ENCODE measurements around the gene GUCY1A1. TPM values are rescaled to one million over a fixed set of nuclear protein-coding genes. Genes with fewer than 3 reads are reported as not detected.
"Not testable (repeated sequence)": the region's sequence is repeated elsewhere in the genome, so short reads cannot be mapped to it uniquely, and the experiment has no call there.

The GUCY1A1 gene
- total RNA-seq, 1 experiment from 2014 or later: 0.17 TPM

DNA sequence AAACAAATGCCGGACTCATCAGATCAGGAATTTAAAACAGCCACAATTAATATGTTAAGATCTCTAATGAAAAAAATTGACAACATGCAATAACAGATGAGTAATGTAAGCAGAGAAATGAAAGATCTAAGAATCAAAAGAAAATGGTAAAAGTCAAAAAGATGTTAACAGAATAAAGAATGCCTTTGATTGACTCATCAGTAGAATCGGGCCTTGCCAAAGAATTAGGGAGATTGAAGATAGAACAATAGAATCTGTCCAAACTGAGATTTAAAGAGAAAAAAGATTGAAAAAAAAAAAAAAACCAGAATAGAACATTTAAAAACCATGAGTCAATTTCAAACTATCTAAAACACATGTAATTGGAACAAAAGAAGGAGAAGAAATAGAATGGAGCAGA is 25.9 kb upstream of the GUCY1A1 start:
- DNase-seq: no peak
- no peaks in the 10 kb centered on the region for H3K9me3 ChIP-seq (ENCODE audit: insufficient read depth, low read depth)
- BruUV-seq (replicated peaks): no TSS peak
- H3K4me3 ChIP-seq: no peak overlapping the region
- H3K27me3 ChIP-seq (ENCODE audit: insufficient read depth, low read depth): no peaks in the 10 kb centered on the region
- no peak overlapping the region for H2AFZ ChIP-seq
- CTCF ChIA-PET: interaction anchor here (0.6 kb wide), 1 partner anchor 40 kb away, joined by 3 read pairs; no protein-coding TSS in a partner anchor
- H3K36me3 ChIP-seq (ENCODE audit: low read depth): no peaks in the 10 kb centered on the region
- H4K20me1 ChIP-seq (ENCODE audit: insufficient read depth): no peaks in the 10 kb centered on the region
- H3K9me2 ChIP-seq (ENCODE audit: insufficient read depth): no peaks in the 10 kb centered on the region
- POLR2A ChIA-PET (ENCODE audit: unreplicated experiment): no interaction called here
- H3K4me1 ChIP-seq (replicated peaks; ENCODE audit: insufficient read depth): no peaks in the 10 kb centered on the region
- H3K79me2 ChIP-seq (ENCODE audit: low read depth): no peaks in the 10 kb centered on the region
- H3F3A ChIP-seq (ENCODE audit: insufficient read depth, low read depth): no peaks in the 10 kb centered on the region
- no peak overlapping the region for H3K4me2 ChIP-seq
- H3K27ac ChIP-seq: no peak overlapping the region
- TF ChIP-seq EZH2 (IDR thresholded peaks at IDR 0.05; ENCODE audit: low read depth): no peak
- TF ChIP-seq, protein P1, sequence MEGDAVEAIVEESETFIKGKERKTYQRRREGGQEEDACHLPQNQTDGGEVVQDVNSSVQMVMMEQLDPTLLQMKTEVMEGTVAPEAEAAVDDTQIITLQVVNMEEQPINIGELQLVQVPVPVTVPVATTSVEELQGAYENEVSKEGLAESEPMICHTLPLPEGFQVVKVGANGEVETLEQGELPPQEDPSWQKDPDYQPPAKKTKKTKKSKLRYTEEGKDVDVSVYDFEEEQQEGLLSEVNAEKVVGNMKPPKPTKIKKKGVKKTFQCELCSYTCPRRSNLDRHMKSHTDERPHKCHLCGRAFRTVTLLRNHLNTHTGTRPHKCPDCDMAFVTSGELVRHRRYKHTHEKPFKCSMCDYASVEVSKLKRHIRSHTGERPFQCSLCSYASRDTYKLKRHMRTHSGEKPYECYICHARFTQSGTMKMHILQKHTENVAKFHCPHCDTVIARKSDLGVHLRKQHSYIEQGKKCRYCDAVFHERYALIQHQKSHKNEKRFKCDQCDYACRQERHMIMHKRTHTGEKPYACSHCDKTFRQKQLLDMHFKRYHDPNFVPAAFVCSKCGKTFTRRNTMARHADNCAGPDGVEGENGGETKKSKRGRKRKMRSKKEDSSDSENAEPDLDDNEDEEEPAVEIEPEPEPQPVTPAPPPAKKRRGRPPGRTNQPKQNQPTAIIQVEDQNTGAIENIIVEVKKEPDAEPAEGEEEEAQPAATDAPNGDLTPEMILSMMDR (conservative IDR thresholded peaks at IDR 0.05): no peak
- intact Hi-C loops (cut with micrococcal nuclease; ENCODE audit: unreplicated experiment): no loop called here

DNA sequence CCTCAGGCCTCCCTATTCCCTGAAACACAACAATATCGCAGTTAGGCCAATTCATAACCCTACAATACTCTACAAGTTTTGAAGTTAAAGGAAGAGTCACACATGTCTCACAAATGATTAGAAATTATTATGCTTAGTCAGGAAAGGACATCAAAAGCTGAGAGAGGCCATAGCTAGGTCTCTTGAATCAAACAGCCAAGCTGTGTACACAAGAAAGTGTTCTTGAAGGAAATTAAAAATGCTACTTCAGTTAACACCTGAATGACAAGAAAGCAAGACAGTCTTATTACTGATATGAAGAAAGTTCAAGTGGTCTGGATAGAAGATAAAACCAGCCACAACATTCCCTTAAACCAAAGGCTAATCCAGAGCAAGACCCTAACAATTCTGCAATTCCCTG is 23.6 kb upstream of the GUCY1A1 start:
- no peak overlapping the region for H2AFZ ChIP-seq
- no peaks in the 10 kb centered on the region for H4K20me1 ChIP-seq (ENCODE audit: insufficient read depth)
- no peak for DNase-seq
- no peak overlapping the region for H3K4me3 ChIP-seq
- no peak overlapping the region for H3K4me2 ChIP-seq
- H3K27me3 ChIP-seq (ENCODE audit: insufficient read depth, low read depth): no peaks in the 10 kb centered on the region
- TF ChIP-seq, protein P1 (conservative IDR thresholded peaks at IDR 0.05): no peak
- TF ChIP-seq EZH2 (IDR thresholded peaks at IDR 0.05; ENCODE audit: low read depth): no peak
- no peak overlapping the region for H3K27ac ChIP-seq
- no peaks in the 10 kb centered on the region for H3F3A ChIP-seq (ENCODE audit: insufficient read depth, low read depth)
- no TSS peak for BruUV-seq (replicated peaks)
- ChIA-PET CTCF (no interaction called here), POLR2A (ENCODE audit: unreplicated experiment) (no interaction called here)
- no peaks in the 10 kb centered on the region for H3K79me2 ChIP-seq (ENCODE audit: low read depth)
- H3K9me3 ChIP-seq (ENCODE audit: insufficient read depth, low read depth): no peaks in the 10 kb centered on the region
- H3K9me2 ChIP-seq (ENCODE audit: insufficient read depth): no peaks in the 10 kb centered on the region
- no peaks in the 10 kb centered on the region for H3K36me3 ChIP-seq (ENCODE audit: low read depth)
- intact Hi-C loops (cut with micrococcal nuclease; ENCODE audit: unreplicated experiment): no loop called here
- H3K4me1 ChIP-seq (replicated peaks; ENCODE audit: insufficient read depth): no peaks in the 10 kb centered on the region

DNA sequence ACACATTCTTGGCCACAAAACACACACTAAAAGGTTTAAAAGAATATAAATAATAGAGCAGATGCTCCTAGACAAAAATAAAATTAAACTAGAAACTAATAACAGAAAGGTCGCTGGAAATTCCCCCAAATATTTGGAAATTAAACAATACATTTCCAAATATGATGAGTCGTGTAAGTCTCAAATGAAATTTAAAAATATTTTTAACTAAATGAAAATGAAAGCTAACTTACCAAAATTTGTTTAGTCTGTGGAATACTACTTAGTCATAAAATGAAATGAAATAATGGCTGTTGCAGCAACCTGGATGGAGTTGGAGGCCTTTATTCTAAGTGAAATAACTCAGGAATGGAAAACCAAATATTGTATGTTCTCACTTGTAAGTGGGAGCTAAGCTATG is 20.6 kb upstream of the GUCY1A1 start:
- H3F3A ChIP-seq (ENCODE audit: insufficient read depth, low read depth): no peaks in the 10 kb centered on the region
- no peak overlapping the region for H3K4me2 ChIP-seq
- no peaks in the 10 kb centered on the region for H3K4me1 ChIP-seq (replicated peaks; ENCODE audit: insufficient read depth)
- no peaks in the 10 kb centered on the region for H4K20me1 ChIP-seq (ENCODE audit: insufficient read depth)
- no peaks in the 10 kb centered on the region for H3K9me2 ChIP-seq (ENCODE audit: insufficient read depth)
- BruUV-seq (replicated peaks): no TSS peak
- no peaks in the 10 kb centered on the region for H3K36me3 ChIP-seq (ENCODE audit: low read depth)
- no peak for DNase-seq
- POLR2A ChIA-PET (ENCODE audit: unreplicated experiment): no interaction called here
- TF ChIP-seq EZH2 (IDR thresholded peaks at IDR 0.05; ENCODE audit: low read depth): no peak
- TF ChIP-seq, protein P1 (conservative IDR thresholded peaks at IDR 0.05): no peak
- H3K4me3 ChIP-seq: no peak overlapping the region
- intact Hi-C loops (cut with micrococcal nuclease; ENCODE audit: unreplicated experiment): no loop called here
- H3K27me3 ChIP-seq (ENCODE audit: insufficient read depth, low read depth): no peaks in the 10 kb centered on the region
- CTCF ChIA-PET: no interaction called here
- H3K79me2 ChIP-seq (ENCODE audit: low read depth): no peaks in the 10 kb centered on the region
- no peak overlapping the region for H2AFZ ChIP-seq
- H3K9me3 ChIP-seq (ENCODE audit: insufficient read depth, low read depth): no peaks in the 10 kb centered on the region
- no peak overlapping the region for H3K27ac ChIP-seq

DNA sequence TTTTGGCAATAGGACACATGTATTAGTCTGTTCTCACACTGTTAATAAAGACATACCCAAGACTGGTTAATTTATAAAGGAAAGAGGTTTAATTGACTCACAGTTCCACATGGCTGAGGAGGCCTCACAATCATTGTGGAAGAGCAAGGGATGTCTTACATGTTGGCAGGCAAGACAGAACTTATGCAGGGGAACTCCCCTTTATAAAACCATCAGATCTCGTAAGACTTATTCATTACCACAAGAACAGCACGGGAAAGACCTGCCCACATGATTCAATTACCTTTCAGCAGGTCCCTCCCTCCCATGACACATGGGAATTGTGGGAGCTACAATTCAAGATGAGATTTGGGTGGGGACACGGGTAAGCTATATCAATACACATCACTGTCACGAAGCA is 15.9 kb upstream of the GUCY1A1 start:
- H2AFZ ChIP-seq; H3K79me2 ChIP-seq (ENCODE audit: low read depth); H3K36me3 ChIP-seq (ENCODE audit: low read depth); H3K27ac ChIP-seq; H3K9me3 ChIP-seq (ENCODE audit: insufficient read depth, low read depth); H4K20me1 ChIP-seq (ENCODE audit: insufficient read depth); H3K4me1 ChIP-seq (replicated peaks; ENCODE audit: insufficient read depth); H3K4me2 ChIP-seq; DNase-seq; BruUV-seq (replicated peaks); H3K4me3 ChIP-seq; intact Hi-C loops (cut with micrococcal nuclease; ENCODE audit: unreplicated experiment); H3F3A ChIP-seq (ENCODE audit: insufficient read depth, low read depth); H3K27me3 ChIP-seq (ENCODE audit: insufficient read depth, low read depth); H3K9me2 ChIP-seq (ENCODE audit: insufficient read depth): not testable (repeated sequence)
- ChIA-PET POLR2A (ENCODE audit: unreplicated experiment) (interaction anchor here (0.6 kb wide), 1 partner anchor 177 kb away, joined by 4 read pairs; no protein-coding TSS in a partner anchor), CTCF (interaction anchor here (0.6 kb wide), 1 partner anchor 110 kb away, joined by 3 read pairs; no protein-coding TSS in a partner anchor)
